SK-N-MC (cell line): ENCODE measurements around the gene RBM20.

Experiments used
- EZH2 ChIP-seq: fragments of 200-600 bp; sonication (generic); IDR thresholded peaks from one replicate; pipeline ENCODE4 v1.6.1; 2017; ENCODE audit warnings: antibody characterized with exemption
- POLR2AphosphoS5 ChIP-seq: IDR thresholded peaks from 2 replicates; pipeline ENCODE4 v1.6.1; 2012; ENCODE audit warnings: mild to moderate bottlenecking, low read depth, low read length, borderline replicate concordance

- no peak for TF ChIP-seq EZH2
- no peak for TF ChIP-seq POLR2AphosphoS5
These were observed 65.9 kb downstream of the RBM20 start for GRCh38 chr10:110709964-110710587.
